GM19240 (cell line): ENCODE data around the gene ZFP91.

Source experiments
- DNase-seq: peaks from one replicate; pipeline ENCODE4 v3.0.0; 2011; ENCODE audit warnings: low spot score; ENCODE audit not compliant: insufficient read length

The ZFP91 gene

GRCh38 chr11:58580311-58580710, 1.4 kb downstream of the ZFP91 start:
- DNase-seq = no peak

DNA sequence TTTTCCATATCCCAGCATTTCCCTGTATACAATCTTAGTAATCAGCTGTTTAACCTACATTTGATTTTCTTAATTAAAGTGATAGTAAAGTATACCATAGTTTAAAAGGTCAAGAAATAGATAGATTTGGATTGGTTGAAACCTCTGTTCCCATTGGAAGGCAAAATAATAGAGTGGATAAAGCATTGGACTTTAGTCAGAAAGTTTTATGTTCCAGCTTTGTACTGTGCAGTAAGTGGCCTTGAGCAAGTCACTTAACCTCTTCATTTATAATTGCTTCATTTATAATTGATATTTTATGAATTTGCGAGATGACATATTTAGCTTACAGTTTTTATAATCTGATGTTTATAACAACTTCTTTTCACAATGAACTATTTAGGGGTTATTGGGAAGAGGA, 3.6 kb downstream of the ZFP91 start:
- no peak for DNase-seq

DNA sequence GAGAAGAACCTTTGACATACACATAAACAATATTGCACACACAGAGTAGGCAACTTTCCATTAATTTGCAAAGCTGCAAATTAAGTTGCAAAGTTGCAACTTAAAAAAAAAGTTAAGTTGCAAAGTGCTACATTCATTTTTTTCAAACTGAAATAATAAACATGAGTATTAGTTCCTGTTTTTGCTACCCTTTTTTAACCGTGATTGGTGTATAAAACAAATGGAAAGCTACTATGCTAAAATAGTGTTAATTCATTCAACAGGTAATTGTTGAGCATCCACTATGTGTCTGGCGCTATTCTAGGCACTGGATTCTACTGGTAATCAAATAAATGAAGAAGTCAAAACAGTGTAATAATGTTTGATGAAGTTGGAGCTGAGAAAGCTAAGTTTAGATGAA, 8.1 kb downstream of the ZFP91 start:
- no peak for DNase-seq

GRCh38 chr11:58591659-58592058, 12.8 kb downstream of the ZFP91 start:
- no peak for DNase-seq

DNA sequence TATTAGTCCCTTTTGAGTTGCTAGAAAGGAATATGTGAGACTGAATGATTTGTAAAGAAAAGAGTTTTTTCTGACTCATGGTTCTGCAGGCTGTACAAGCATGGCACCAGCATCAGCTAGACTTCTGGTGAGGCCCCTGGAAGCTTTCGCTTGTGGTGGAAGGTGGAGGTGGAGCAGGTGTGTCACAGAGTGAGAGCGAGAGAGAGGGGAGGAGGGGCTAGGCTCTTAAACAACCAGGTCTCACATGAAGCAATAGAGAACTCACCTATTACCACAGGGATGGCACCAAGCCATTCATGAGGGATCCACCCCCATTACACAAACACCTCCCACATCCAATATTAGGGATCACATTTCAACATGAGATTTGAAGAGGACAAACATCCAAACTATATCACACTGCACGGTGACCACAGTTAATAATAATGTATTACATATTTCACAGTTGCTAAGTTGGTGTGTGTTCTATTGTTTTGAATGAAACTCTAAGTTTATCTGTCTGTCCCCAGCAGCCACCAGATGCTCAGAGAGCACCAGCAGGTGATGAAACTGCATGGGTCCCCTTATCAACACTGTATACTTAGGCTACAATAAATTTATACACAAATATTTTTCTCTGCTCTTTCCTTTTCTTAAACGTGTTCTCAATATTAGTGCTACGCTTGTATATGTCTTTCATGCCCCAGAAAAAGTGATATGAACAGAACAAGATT, 14.1 kb downstream of the ZFP91 start:
- DNase-seq = no peak

DNA sequence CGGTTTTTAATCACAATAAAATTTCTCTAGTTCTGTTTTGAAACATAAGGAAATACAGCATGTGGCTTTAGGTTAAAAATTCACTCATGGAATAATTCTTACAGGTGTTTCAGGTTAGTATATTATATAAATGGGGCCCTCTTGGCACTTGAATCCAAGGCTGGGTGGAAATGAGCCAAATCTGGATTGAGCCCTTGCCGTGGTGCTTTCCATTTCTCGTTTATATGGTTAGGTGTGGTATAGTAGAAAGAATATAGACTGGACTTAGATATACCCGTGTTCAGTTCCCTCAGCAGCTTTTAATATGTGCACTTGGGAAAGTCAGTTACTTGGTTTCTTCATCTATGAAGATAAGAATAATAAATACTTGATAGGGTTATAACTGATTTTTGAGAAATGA, 16.0 kb downstream of the ZFP91 start:
- no peak for DNase-seq

DNA sequence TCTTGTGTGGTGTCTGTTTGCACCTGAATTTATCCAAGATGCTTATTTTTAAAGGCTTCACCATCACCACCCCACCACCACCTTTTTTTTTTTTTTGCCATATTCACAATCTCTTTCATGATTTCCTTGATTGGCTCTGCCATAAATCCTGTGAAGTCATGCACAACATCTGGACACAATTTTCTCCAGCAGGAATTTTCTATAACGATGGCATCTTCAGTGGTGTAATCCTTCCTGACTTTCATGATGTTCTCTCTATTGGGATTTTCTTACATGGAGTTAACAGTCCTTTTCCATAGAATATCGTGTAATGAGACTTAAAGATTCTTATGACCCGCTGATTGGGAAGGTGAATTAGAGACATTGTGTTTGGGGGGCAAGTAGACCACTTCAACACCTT, 17.8 kb downstream of the ZFP91 start:
- no peak for DNase-seq

GRCh38 chr11:58597486-58598144, 18.8 kb downstream of the ZFP91 start:
- DNase-seq = no peak

- DNase-seq = no peak
Observed at GRCh38 chr11:58600510-58600909, 21.6 kb downstream of the ZFP91 start.

GRCh38 chr11:58606930-58607714, 28.3 kb downstream of the ZFP91 start:
- no peak for DNase-seq

DNA sequence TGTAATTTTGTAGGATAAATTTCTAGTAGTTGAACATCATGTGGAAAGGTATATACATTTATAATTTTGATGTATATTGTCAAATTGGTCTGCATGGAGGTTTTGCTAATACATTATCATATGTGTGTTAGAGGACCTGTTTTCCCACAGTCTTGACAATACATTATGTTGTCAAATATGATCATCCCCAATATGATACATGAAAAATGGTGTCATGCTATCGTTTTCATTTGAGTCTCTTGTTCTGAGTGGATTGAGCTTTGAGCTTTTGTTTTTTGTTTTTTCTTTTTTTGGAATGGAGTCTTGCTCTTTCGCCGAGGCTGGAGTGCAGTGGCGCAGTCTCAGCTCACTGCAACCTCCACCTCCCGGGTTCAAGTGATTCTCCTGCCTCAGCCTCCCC, 29.5 kb downstream of the ZFP91 start:
- no peak for DNase-seq

- no peak for DNase-seq
Observed at GRCh38 chr11:58609723-58610122, 30.9 kb downstream of the ZFP91 start.

DNA sequence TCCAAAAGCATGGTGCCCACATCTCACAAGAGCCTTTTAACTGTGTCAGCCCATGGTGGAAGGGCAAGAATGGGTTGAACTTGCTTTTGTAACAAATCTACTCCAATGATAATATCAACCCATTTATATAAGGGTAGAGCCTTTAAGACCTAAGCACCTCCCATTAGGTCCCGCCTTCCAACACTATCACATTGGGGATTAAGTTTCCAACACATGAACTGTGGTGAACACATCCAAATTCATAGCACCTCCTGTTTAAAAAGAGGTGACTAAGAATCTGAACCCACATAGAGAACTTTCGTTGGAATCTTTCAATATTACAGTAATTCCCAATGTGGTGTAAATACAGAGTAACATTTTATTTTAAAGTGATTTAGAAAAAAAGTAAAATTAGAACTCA, 34.4 kb downstream of the ZFP91 start:
- no peak for DNase-seq

DNA sequence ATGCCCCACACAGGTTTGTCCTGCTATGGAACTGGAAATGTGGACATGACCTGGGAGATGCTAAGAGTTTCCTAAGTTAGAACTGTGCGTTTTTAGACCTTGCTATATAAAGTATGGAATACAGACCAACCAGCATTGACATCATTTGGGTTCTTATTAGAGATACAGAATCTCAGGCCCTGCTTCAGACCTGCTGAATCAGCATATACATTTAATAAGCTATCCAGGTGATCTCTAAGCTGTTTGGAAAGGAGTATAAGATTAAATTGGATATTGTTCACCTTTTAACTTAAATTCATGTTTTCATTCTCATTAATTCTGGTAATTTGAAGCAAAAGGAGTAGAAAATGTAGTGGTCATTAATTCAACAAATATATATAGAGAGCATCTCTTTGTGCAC, 36.7 kb downstream of the ZFP91 start:
- no peak for DNase-seq

DNA sequence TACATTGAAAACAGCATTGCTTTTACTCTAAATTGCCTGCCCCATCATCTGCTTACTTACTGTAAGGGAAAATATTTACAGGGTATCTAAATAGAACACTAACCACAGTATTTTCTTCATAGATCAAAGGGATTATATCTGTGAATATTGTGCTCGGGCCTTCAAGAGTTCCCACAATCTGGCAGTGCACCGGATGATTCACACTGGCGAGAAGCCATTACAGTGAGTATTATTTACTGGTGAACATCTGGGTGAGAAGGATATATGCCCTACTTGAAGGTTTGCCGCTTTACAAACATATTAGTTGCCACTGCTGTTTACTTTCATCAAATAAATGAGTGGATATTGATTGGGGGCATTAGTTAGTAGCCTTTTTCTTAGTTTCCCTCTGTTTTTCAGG, 37.7 kb downstream of the ZFP91 start:
- DNase-seq = no peak

DNA sequence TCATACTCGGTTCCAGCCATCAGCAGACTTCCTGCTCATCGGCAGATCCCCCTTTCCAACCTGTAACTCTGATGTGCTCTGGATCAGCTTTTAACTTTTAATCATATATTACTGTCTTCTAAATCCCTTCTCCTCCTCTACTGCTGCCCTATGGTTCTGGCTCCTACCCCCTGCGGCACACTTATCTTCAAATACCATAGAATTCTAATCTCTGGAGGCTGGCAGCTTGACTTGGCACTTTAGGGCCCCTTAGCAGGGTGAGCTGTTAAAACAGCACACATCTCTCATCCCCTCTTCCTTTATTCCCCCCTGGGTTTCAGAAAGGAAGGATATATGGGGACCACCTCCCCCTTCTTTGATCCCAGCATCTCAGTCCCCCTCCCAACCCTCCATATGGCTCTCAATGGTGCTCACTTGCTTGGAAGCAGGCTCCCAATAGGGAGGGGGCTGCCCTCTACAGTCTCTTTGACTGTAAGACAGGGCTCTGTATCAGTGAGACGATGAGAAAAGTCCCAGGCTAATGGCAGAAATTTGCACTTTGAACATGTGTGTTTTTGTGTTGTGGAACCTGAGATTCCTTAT, 39.2 kb downstream of the ZFP91 start:
- DNase-seq = no peak

DNA sequence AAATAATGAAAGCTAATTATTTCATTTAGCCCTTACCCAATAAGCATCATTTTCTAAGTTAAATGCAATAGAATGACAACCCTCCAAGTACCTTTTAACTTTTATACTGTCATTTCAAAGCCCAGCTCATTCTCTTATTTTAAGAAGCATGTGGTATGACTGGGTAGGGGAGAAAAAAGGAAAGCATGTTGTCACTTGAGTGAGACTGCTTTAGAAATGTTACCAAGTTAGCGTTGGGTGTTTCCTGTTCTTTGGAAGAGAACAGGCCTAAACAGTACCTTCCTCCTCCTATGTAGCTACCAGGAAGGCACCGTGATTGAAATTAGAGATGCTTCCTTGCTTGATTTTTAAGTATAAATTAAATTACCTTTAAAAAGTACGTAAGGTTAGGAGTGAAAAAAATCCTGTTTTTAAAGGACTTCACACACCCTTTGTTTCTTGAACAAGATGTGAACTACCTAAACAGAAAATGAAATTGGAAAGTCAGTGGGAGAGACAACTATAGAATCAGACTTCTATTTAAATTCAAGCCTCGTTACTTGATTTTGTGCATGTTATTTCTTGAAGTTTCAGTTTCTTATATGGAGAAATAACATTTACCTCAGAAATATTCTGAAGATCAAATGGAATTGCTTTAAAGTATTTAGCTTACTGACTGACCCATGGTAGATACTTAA, 42.9 kb downstream of the ZFP91 start:
- no peak for DNase-seq

DNA sequence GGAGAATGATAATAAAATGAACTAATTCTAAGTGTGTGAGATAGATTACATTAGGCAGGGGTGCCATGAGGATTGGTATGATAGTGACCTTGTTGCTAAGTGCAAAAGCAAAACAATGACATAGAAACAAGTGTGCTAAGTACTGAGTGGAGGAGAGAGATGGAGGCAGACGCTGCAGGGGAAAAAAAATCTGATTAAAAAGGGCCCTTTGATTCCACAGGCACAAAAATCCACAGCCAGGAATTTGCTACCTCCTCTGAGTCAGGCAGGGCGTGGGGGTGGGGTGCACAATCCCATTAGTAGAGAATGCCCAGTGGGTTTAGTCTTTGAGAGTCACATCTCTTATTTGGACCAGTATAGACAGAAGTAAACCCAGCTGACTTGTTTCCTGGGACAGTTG, 43.5 kb downstream of the ZFP91 start, which contains the start of gene CNTF:
TSS of gene CNTF (plus strand) at position 322 of the 400 bp plus-strand sequence. CDS start 88 bp downstream, outside the sequence.
- DNase-seq = no peak

DNA sequence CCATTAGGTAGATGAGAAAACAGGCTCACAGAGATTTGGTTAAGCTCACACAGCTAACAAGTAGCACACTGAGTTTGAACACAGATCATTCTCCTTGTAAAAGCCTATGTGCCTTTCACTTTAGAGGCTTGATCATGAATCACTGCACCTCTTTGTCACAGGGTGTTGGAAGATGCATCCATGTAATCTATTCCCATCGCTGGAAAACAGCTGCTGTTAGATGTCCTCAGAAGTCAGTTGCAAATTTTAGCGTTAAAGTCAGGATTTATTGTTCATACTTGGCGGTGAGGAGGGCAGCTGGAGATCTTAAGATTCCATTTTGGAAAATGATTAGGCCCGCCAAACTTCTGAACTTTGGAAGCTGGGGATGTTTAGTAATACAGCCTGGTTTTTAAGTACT, 46.2 kb downstream of the ZFP91 start:
- no peak for DNase-seq

DNA sequence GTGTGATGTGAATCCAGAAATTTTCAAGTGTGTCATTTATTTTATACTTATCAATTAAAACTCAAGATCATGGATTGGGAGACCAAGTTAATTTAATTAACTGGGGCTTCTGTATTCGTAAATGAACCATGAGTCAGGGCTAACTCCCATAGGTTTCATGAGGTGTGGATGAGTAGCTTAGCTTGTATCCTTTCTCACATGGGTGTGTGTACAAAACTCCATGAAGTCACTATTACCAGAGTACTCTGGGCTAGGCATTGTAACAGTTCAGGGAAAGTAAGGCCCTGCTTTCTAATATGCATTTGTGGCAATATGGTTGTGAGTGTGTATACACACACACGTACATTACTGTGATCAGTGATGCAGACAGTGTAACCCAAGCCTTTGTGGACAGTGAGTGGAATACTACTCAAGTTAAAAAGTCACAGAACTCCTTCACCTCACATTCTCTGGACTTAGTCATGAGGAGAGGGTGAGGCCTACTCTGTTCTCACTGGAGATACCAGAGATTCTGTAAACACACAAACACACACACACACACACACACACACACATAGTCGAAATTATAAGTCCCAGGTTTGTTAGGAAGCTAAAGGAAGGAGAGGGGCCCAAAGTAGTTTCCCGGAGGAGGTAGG, 47.1 kb downstream of the ZFP91 start:
- no peak for DNase-seq

- DNase-seq = no peak
Observed at GRCh38 chr11:58626934-58627483, 48.1 kb downstream of the ZFP91 start.
